GM12878 (cell line): ENCODE measurements around the gene APPL2. TPM values are rescaled to one million over a fixed set of nuclear protein-coding genes. Genes with fewer than 3 reads are reported as not detected.

ENCODE experiments used
- ATAC-seq: fragments of 200-7000 bp; cut with Tn5 transposase; 3 replicates; pipeline ENCODE4 v1.9.1; 2020; ENCODE audit warnings: mild to moderate bottlenecking, moderate library complexity
- BruUV-seq: library from RNA; stranded (reverse); fragments of 400-500 nt; replicated peaks from 2 replicates; lab custom pipeline; 2021; lab: Mats Ljungman, UMichigan
- CTCF ChIA-PET: fragments of 300-600 bp; sonication (Branson Sonifier 250); formaldehyde crosslinking; extraction: SDS; loops from one replicate; lab custom pipeline; 2021; ENCODE audit warnings: inconsistent platforms; lab: Yijun Ruan, JAX
- POLR2A ChIA-PET: fragments of 350-600 bp; formaldehyde crosslinking; extraction: SDS; loops from one replicate; lab custom pipeline; 2021; ENCODE audit warnings: inconsistent platforms; lab: Charles Lee
- RAD21 ChIA-PET: fragments of 300-600 bp; sonication (Branson Sonifier 250); formaldehyde crosslinking; loops from one replicate; lab custom pipeline; 2023; ENCODE audit warnings: antibody characterized with exemption; ENCODE audit not compliant: unreplicated experiment; lab: Charles Lee
- SMC1A ChIA-PET: fragments of 300-600 bp; sonication (Branson Sonifier 250); formaldehyde crosslinking; loops from one replicate; lab custom pipeline; 2023; ENCODE audit not compliant: unreplicated experiment, uncharacterized antibody; lab: Charles Lee
- DNase-seq: peaks from one replicate; pipeline ENCODE4 v3.0.0-alpha.2; 2011; ENCODE audit warnings: low read depth, low spot score
- FAIRE-seq: peaks from 3 replicates; lab custom pipeline; 2011; peaks lifted over from hg19 to GRCh38; lab: Jason Lieb, UNC
- H2AFZ ChIP-seq: 2 replicates; pipeline ENCODE4 v1.6.0; 2011; ENCODE audit warnings: low read depth, low read length, control low read depth; ENCODE audit not compliant: control insufficient read depth
- H3K27ac ChIP-seq: 2 replicates; pipeline ENCODE4 v1.5.1; 2011; ENCODE audit warnings: control low read depth; ENCODE audit not compliant: control insufficient read depth, insufficient read depth
- H3K27me3 ChIP-seq, 2 experiments: replicated peaks in 1 of 2; 2 replicates each; pipeline versions ENCODE4 v1.6.0 to v1.6.1; 2011; ENCODE audit warnings: low read length in 1 of 2; ENCODE audit not compliant: control insufficient read depth in 2 of 2, insufficient read depth in 2 of 2
- H3K36me3 ChIP-seq, 2 experiments: 2 replicates each; pipeline ENCODE4 v1.5.1; 2011; ENCODE audit warnings: low read length in 1 of 2; ENCODE audit not compliant: control insufficient read depth in 2 of 2, insufficient read depth in 2 of 2
- H3K4me1 ChIP-seq: 2 replicates; pipeline ENCODE4 v1.6.1; 2011; ENCODE audit warnings: mild to moderate bottlenecking, low read length, moderate library complexity, mixed read lengths; ENCODE audit not compliant: control insufficient read depth, insufficient read depth
- H3K4me2 ChIP-seq: 2 replicates; pipeline ENCODE4 v1.6.0; 2011; ENCODE audit warnings: control low read depth; ENCODE audit not compliant: control insufficient read depth, insufficient read depth
- H3K4me3 ChIP-seq: fragments of 200-600 bp; sonication (generic); 2 replicates; pipeline ENCODE4 v1.5.1; 2016
- H3K79me2 ChIP-seq: 2 replicates; pipeline ENCODE4 v1.6.0; 2011; ENCODE audit warnings: low read length; ENCODE audit not compliant: control insufficient read depth, insufficient read depth
- H3K9ac ChIP-seq: 2 replicates; pipeline ENCODE4 v1.8.0; 2011; ENCODE audit warnings: low read length, control low read depth, mixed read lengths; ENCODE audit not compliant: control insufficient read depth, insufficient read depth
- H3K9me3 ChIP-seq: replicated peaks from 3 replicates; pipeline ENCODE4 v1.5.1; 2011; ENCODE audit warnings: mild to moderate bottlenecking, low read length; ENCODE audit not compliant: control insufficient read depth, insufficient read depth
- H4K20me1 ChIP-seq: 2 replicates; pipeline ENCODE4 v1.6.0; 2011; ENCODE audit not compliant: control insufficient read depth, insufficient read depth
- CEBPB ChIP-seq, 2 experiments: fragments of 150-350 bp in 1 of 2; IDR thresholded peaks; 2 replicates each; pipeline ENCODE4 v1.6.1; 2012 to 2014; ENCODE audit warnings: low read depth in 2 of 2, low read length in 2 of 2, borderline replicate concordance in 1 of 2, inconsistent platforms in 1 of 2
- FOS ChIP-seq: IDR thresholded peaks from 3 replicates; pipeline ENCODE4 v1.6.1; 2011; ENCODE audit warnings: borderline replicate concordance; ENCODE audit not compliant: insufficient read length; ENCODE audit errors: extremely low read depth
- IKZF1 ChIP-seq: fragments of 450-650 bp; conservative IDR thresholded peaks from 2 replicates; pipeline ENCODE4 v1.6.1; 2017; ENCODE audit warnings: antibody characterized with exemption, mild to moderate bottlenecking
- NFXL1 ChIP-seq: fragments of 450-650 bp; IDR thresholded peaks from 2 replicates; pipeline ENCODE4 v1.6.1; 2017; ENCODE audit warnings: antibody characterized with exemption, mild to moderate bottlenecking, borderline replicate concordance
- POLR2AphosphoS2 ChIP-seq: IDR thresholded peaks from 2 replicates; pipeline ENCODE4 v1.6.1; 2011; ENCODE audit warnings: low read depth, mild to moderate bottlenecking, low read length, improper control_type of control experiment, moderate library complexity
- SREBF1 ChIP-seq: IDR thresholded peaks from 2 replicates; pipeline ENCODE4 v1.6.1; 2012; ENCODE audit warnings: mild to moderate bottlenecking, low read length
- SREBF2 ChIP-seq: IDR thresholded peaks from 2 replicates; pipeline ENCODE4 v1.6.1; 2012; ENCODE audit warnings: mild to moderate bottlenecking, low read length
- TARDBP ChIP-seq: IDR thresholded peaks from 2 replicates; pipeline ENCODE4 v1.6.1; 2016; ENCODE audit warnings: borderline replicate concordance
- TBL1XR1 ChIP-seq: IDR thresholded peaks from 2 replicates; pipeline ENCODE4 v1.6.1; 2012; ENCODE audit warnings: low read depth, low read length, improper control_type of control experiment
- TCF7 ChIP-seq: IDR thresholded peaks from 2 replicates; pipeline ENCODE4 v1.6.1; 2014; ENCODE audit warnings: antibody characterized with exemption, borderline replicate concordance
- WGBS: methylation state at CpG from one replicate; pipeline ENCODE4 v1.1.6; 2016; ENCODE audit warnings: low lambda C conversion rate; ENCODE audit not compliant: insufficient replicate concordance, insufficient coverage; ENCODE audit errors: missing lambda C conversion rate; 5-methylcytosine and 5-hydroxymethylcytosine counted together
- in situ Hi-C: fragments of 300-500 bp; cut with MboI; formaldehyde crosslinking; loops from 9 replicates; pipeline ENCODE4 v1.14.3; 2018; ENCODE audit warnings: mixed read lengths
- intact Hi-C: fragments of 100-400 bp; cut with micrococcal nuclease; formaldehyde crosslinking; loops from one replicate; pipeline ENCODE4 v1.14.2; 2022; ENCODE audit not compliant: unreplicated experiment
- polyA plus RNA-seq, 11 experiments: library from polyadenylated mRNA; depleted of rRNA in 4 of 11; unstranded in 6 of 11; stranded (reverse) in 5 of 11; fragments of >200 nt; fragmentation: Nextera tagmentation in 4 of 11; fragmentation: Illumina TruSeq in 1 of 11; extraction: Ambion mirVana in 4 of 11; extraction: Trizol in 1 of 11; gene quantifications; 1 replicate in 1 of 11; 2 replicates in 10 of 11; pipeline versions ENCODE4 v1.2.1 to v1.2.3, GENCODE V29; 2011 to 2016; ENCODE audit warnings: inconsistent platforms in 2 of 11, missing spikeins in 2 of 11, low read depth in 1 of 11
- total RNA-seq, 4 experiments: library from RNA; depleted of rRNA in 3 of 4; stranded (reverse); fragments of >200 nt in 3 of 4; fragmentation: Illumina TruSeq in 1 of 4; extraction: Trizol in 1 of 4; gene quantifications; 2 replicates each; pipeline versions ENCODE4 v1.2.1 to v1.2.3, GENCODE V29; 2013 to 2021
- TF ChIP-seq, protein P1 (sequence below): IDR thresholded peaks from 2 replicates; pipeline ENCODE4 v1.6.1; 2012; ENCODE audit warnings: mild to moderate bottlenecking, low read depth, low read length
- TF ChIP-seq, protein P2 (sequence below): fragments of 450-650 bp; IDR thresholded peaks from 2 replicates; pipeline ENCODE4 v1.6.1; 2016; ENCODE audit warnings: mild to moderate bottlenecking
- TF ChIP-seq, protein P3 (sequence below): IDR thresholded peaks from 2 replicates; pipeline ENCODE4 v1.6.1; 2011; ENCODE audit warnings: borderline replicate concordance, low read depth, mild to moderate bottlenecking, moderate library complexity, low read length; ENCODE audit not compliant: insufficient read depth, poor library complexity, severe bottlenecking
- TF ChIP-seq, protein P4 (sequence below): fragments of 450-650 bp; formaldehyde crosslinking; IDR thresholded peaks from 2 replicates; pipeline ENCODE4 v1.4.0; 2022; ENCODE audit warnings: mild to moderate bottlenecking, moderate library complexity

Gene APPL2
- total and polyA plus RNA-seq, 10 of the 15 experiments (the other 5 are each of a cell fraction or from before 2014, with no cell fraction given): 1.9 to 14.2 (median 7.5) TPM

DNA sequence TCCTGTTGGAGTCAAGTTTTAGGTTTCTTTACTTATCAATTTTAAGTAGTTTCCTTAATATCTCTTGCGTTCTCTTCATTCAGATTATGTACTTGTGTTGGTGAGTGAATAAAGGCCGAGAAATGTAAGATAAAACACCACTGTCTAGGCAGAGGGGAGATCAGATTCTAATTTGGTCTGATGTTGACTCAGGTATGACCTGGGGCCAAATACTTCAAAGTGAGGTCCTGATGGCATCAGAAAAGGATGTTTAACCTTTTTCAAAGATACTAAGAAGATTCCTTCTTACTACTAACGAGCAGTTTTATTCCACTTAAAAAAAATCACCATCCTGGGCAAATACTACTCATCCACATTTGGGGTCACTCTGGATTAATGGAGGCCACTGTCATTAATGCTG, 26.9 kb downstream of the APPL2 start:
- CTCF ChIA-PET: no interaction called here
- in situ Hi-C loops: no loop called here
- TF ChIP-seq, protein P1, sequence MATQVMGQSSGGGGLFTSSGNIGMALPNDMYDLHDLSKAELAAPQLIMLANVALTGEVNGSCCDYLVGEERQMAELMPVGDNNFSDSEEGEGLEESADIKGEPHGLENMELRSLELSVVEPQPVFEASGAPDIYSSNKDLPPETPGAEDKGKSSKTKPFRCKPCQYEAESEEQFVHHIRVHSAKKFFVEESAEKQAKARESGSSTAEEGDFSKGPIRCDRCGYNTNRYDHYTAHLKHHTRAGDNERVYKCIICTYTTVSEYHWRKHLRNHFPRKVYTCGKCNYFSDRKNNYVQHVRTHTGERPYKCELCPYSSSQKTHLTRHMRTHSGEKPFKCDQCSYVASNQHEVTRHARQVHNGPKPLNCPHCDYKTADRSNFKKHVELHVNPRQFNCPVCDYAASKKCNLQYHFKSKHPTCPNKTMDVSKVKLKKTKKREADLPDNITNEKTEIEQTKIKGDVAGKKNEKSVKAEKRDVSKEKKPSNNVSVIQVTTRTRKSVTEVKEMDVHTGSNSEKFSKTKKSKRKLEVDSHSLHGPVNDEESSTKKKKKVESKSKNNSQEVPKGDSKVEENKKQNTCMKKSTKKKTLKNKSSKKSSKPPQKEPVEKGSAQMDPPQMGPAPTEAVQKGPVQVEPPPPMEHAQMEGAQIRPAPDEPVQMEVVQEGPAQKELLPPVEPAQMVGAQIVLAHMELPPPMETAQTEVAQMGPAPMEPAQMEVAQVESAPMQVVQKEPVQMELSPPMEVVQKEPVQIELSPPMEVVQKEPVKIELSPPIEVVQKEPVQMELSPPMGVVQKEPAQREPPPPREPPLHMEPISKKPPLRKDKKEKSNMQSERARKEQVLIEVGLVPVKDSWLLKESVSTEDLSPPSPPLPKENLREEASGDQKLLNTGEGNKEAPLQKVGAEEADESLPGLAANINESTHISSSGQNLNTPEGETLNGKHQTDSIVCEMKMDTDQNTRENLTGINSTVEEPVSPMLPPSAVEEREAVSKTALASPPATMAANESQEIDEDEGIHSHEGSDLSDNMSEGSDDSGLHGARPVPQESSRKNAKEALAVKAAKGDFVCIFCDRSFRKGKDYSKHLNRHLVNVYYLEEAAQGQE: no peak
- TF ChIP-seq TBL1XR1: no peak
- TF ChIP-seq POLR2AphosphoS2: no peak
- TF ChIP-seq SREBF2: no peak
- TF ChIP-seq, protein P2, sequence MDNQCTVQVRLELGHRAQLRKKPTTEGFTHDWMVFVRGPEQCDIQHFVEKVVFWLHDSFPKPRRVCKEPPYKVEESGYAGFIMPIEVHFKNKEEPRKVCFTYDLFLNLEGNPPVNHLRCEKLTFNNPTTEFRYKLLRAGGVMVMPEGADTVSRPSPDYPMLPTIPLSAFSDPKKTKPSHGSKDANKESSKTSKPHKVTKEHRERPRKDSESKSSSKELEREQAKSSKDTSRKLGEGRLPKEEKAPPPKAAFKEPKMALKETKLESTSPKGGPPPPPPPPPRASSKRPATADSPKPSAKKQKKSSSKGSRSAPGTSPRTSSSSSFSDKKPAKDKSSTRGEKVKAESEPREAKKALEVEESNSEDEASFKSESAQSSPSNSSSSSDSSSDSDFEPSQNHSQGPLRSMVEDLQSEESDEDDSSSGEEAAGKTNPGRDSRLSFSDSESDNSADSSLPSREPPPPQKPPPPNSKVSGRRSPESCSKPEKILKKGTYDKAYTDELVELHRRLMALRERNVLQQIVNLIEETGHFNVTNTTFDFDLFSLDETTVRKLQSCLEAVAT: no peak
- no peak for TF ChIP-seq TCF7
- no peak for TF ChIP-seq IKZF1
- TF ChIP-seq, protein P3, sequence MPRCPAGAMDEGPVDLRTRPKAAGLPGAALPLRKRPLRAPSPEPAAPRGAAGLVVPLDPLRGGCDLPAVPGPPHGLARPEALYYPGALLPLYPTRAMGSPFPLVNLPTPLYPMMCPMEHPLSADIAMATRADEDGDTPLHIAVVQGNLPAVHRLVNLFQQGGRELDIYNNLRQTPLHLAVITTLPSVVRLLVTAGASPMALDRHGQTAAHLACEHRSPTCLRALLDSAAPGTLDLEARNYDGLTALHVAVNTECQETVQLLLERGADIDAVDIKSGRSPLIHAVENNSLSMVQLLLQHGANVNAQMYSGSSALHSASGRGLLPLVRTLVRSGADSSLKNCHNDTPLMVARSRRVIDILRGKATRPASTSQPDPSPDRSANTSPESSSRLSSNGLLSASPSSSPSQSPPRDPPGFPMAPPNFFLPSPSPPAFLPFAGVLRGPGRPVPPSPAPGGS: no peak
- no peak for TF ChIP-seq SREBF1
- no peak for TF ChIP-seq TARDBP
- no peak for TF ChIP-seq FOS
- TF ChIP-seq, protein P4, sequence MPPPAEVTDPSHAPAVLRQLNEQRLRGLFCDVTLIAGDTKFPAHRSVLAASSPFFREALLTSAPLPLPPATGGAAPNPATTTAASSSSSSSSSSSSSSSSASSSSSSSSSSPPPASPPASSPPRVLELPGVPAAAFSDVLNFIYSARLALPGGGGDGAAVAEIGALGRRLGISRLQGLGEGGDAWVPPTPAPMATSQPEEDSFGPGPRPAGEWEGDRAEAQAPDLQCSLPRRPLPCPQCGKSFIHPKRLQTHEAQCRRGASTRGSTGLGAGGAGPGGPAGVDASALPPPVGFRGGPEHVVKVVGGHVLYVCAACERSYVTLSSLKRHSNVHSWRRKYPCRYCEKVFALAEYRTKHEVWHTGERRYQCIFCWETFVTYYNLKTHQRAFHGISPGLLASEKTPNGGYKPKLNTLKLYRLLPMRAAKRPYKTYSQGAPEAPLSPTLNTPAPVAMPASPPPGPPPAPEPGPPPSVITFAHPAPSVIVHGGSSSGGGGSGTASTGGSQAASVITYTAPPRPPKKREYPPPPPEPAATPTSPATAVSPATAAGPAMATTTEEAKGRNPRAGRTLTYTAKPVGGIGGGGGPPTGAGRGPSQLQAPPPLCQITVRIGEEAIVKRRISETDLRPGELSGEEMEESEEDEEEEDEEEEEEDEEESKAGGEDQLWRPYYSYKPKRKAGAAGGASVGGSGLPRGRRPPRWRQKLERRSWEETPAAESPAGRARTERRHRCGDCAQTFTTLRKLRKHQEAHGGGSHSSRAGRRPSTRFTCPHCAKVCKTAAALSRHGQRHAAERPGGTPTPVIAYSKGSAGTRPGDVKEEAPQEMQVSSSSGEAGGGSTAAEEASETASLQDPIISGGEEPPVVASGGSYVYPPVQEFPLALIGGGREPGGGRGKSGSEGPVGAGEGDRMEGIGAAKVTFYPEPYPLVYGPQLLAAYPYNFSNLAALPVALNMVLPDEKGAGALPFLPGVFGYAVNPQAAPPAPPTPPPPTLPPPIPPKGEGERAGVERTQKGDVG (CRISPR knock-in tag): no peak
- TF ChIP-seq CEBPB (IDR thresholded peaks at IDR 0.05; ENCODE audit: borderline replicate concordance in 1 of 2, low read depth in 2 of 2, low read length in 2 of 2): no peak
- TF ChIP-seq NFXL1: no peak

More for the DNA sequence above, 26.9 kb downstream of the APPL2 start:
- SMC1A ChIA-PET: interaction anchor here (0.6 kb wide), 1 partner anchor 1071 kb away, joined by 3 read pairs; the partner anchor contains the start of gene NFYB
- H3K27ac ChIP-seq: no peak overlapping the region
- no peak overlapping the region for H3K9ac ChIP-seq
- H3K36me3 ChIP-seq: peaks cover 0 to 8% of the 10 kb centered on the region in 2 experiments; a peak in 2 of 4 replicates
- ATAC-seq: no peak
- intact Hi-C loops: no loop called here
- RAD21 ChIA-PET: no interaction called here
- H3K27me3 ChIP-seq: no peaks in the 10 kb centered on the region
- no peak overlapping the region for H3K4me2 ChIP-seq
- H3K79me2 ChIP-seq: no peaks in the 10 kb centered on the region
- no TSS peak for BruUV-seq
- H3K4me1 ChIP-seq: no peaks in the 10 kb centered on the region; the same call in 1 of the 2 replicates
- POLR2A ChIA-PET: no interaction called here
- no peaks in the 10 kb centered on the region for H3K9me3 ChIP-seq
- no peak overlapping the region for H2AFZ ChIP-seq
- 94% methylated on average over 3 of the region's 3 CpGs for WGBS
- H3K4me3 ChIP-seq: no peak overlapping the region
- no peaks in the 10 kb centered on the region for H4K20me1 ChIP-seq
- DNase-seq: no peak
- no peak for FAIRE-seq
